Measurements from ENCODE around the gene CHIT1. TPM values are rescaled to one million over a fixed set of nuclear protein-coding genes. Genes with fewer than 3 reads are reported as not detected.

Gene CHIT1
- total RNA-seq, 1 experiment from 2014 or later: not detected

DNA sequence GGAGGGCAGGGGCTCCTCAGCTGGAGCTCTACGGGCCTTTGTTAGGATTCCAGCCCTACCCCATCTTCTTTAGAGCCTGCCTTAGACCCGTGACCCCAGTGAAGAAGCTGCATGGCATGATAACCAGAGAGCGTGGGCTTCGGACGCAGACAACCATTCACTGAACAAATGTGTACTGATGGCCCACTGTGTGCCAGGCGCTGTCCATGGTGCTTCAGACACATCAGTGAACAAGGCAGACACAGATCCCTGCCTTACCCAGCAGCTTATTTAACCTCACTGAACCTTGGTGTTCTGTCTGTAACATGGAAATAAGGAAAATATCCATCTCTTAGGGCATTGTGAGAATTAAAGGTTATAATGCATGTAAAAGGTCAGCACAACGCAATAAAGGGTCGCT is 9.5 kb downstream of the CHIT1 start:
- Histone ChIP-seq H3K36me3 (ENCODE audit: control insufficient read depth, insufficient read depth, low read length) (no peaks in the 10 kb centered on the region), H3K27ac (ENCODE audit: low read length) (no peak overlapping the region), H3K27me3 (ENCODE audit: control insufficient read depth, insufficient read depth, low read length) (peaks cover 8% of the 10 kb centered on the region), H3K4me3 (ENCODE audit: low read depth in 2 of 2, low read length in 2 of 2) (no peak overlapping the region), H3K9me3 (ENCODE audit: control insufficient read depth, insufficient read depth, low read depth, low read length) (no peaks in the 10 kb centered on the region), H3K4me1 (ENCODE audit: control insufficient read depth, insufficient read depth, low read length) (no peaks in the 10 kb centered on the region)
- intact Hi-C loops (cut with micrococcal nuclease; ENCODE audit: unreplicated experiment): no loop called here
- in situ Hi-C loops (cut with HindIII; ENCODE audit: low pct_unique_long_range_greater_than_20kb, low sequenced_read_pairs): no loop called here
- TF ChIP-seq, protein P1, sequence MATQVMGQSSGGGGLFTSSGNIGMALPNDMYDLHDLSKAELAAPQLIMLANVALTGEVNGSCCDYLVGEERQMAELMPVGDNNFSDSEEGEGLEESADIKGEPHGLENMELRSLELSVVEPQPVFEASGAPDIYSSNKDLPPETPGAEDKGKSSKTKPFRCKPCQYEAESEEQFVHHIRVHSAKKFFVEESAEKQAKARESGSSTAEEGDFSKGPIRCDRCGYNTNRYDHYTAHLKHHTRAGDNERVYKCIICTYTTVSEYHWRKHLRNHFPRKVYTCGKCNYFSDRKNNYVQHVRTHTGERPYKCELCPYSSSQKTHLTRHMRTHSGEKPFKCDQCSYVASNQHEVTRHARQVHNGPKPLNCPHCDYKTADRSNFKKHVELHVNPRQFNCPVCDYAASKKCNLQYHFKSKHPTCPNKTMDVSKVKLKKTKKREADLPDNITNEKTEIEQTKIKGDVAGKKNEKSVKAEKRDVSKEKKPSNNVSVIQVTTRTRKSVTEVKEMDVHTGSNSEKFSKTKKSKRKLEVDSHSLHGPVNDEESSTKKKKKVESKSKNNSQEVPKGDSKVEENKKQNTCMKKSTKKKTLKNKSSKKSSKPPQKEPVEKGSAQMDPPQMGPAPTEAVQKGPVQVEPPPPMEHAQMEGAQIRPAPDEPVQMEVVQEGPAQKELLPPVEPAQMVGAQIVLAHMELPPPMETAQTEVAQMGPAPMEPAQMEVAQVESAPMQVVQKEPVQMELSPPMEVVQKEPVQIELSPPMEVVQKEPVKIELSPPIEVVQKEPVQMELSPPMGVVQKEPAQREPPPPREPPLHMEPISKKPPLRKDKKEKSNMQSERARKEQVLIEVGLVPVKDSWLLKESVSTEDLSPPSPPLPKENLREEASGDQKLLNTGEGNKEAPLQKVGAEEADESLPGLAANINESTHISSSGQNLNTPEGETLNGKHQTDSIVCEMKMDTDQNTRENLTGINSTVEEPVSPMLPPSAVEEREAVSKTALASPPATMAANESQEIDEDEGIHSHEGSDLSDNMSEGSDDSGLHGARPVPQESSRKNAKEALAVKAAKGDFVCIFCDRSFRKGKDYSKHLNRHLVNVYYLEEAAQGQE (IDR thresholded peaks at IDR 0.05; ENCODE audit: insufficient read depth in 1 of 2, low read depth in 2 of 2, low read length in 1 of 2): peak; percentile 87 to 91
- TF ChIP-seq POLR2AphosphoS5 (IDR thresholded peaks at IDR 0.05; ENCODE audit: low read depth, low read length): no peak
- BruUV-seq (replicated peaks): no TSS peak
- ChIA-PET CTCF (no interaction called here), POLR2A (interaction anchor here (0.5 kb wide), 1 partner anchor 176 kb away, joined by 3 read pairs; no protein-coding TSS in a partner anchor)
- ATAC-seq (no peak), DNase-seq (ENCODE audit: low read depth, low spot score) (no peak)

DNA sequence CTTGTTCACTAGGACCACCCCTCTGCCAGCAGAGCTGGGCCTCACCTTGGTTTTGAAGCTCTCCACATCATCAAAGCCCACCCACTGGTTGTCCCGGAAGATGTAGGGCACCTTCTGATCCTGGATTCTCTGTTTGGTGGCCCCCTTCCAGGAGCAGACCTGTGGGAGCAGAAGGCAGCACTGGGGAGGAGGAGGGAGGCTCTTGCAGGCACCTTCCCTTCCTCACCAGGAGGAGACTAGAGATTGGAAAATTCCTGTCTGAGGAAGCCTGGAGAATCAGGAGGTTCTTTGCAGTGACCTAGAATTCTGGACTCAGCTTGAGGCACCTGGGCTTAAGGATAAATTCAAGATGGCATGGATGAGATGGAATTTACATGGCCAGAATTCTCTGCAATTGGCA is 10.3 kb downstream of the CHIT1 start:
- no peak overlapping the region for H3K27ac ChIP-seq (ENCODE audit: low read length)
- POLR2A ChIA-PET: no interaction called here
- ATAC-seq (no peak), DNase-seq (ENCODE audit: low read depth, low spot score) (no peak)
- H3K9me3 ChIP-seq (ENCODE audit: control insufficient read depth, insufficient read depth, low read depth, low read length): no peaks in the 10 kb centered on the region
- no peak overlapping the region for H3K4me3 ChIP-seq (ENCODE audit: low read depth in 2 of 2, low read length in 2 of 2)
- CTCF ChIA-PET: interaction anchor here (0.6 to 0.9 kb wide), 2 partner anchors 49 to 185 kb away, joined by 3 read pairs; no protein-coding TSS in a partner anchor
- in situ Hi-C loops (cut with HindIII; ENCODE audit: low pct_unique_long_range_greater_than_20kb, low sequenced_read_pairs) (no loop called here), intact Hi-C loops (cut with micrococcal nuclease; ENCODE audit: unreplicated experiment) (no loop called here)
- H3K36me3 ChIP-seq (ENCODE audit: control insufficient read depth, insufficient read depth, low read length): no peaks in the 10 kb centered on the region
- TF ChIP-seq, protein P2, sequence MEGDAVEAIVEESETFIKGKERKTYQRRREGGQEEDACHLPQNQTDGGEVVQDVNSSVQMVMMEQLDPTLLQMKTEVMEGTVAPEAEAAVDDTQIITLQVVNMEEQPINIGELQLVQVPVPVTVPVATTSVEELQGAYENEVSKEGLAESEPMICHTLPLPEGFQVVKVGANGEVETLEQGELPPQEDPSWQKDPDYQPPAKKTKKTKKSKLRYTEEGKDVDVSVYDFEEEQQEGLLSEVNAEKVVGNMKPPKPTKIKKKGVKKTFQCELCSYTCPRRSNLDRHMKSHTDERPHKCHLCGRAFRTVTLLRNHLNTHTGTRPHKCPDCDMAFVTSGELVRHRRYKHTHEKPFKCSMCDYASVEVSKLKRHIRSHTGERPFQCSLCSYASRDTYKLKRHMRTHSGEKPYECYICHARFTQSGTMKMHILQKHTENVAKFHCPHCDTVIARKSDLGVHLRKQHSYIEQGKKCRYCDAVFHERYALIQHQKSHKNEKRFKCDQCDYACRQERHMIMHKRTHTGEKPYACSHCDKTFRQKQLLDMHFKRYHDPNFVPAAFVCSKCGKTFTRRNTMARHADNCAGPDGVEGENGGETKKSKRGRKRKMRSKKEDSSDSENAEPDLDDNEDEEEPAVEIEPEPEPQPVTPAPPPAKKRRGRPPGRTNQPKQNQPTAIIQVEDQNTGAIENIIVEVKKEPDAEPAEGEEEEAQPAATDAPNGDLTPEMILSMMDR (IDR thresholded peaks at IDR 0.05): no peak
- TF ChIP-seq SIN3A (IDR thresholded peaks at IDR 0.05; ENCODE audit: borderline replicate concordance, insufficient read depth, low read depth, low read length) (no peak), TCF7L2 (IDR thresholded peaks at IDR 0.05; ENCODE audit: low read depth, low read length) (no peak), POLR2AphosphoS5 (IDR thresholded peaks at IDR 0.05; ENCODE audit: low read depth, low read length) (no peak)
- TF ChIP-seq, protein P1 (IDR thresholded peaks at IDR 0.05; ENCODE audit: insufficient read depth in 1 of 2, low read depth in 2 of 2, low read length in 1 of 2): no peak
- H3K27me3 ChIP-seq (ENCODE audit: control insufficient read depth, insufficient read depth, low read length): peaks cover 3% of the 10 kb centered on the region
- no peaks in the 10 kb centered on the region for H3K4me1 ChIP-seq (ENCODE audit: control insufficient read depth, insufficient read depth, low read length)
- BruUV-seq (replicated peaks): no TSS peak

All from Panc1 (cell line).